Skeletal muscle satellite cell (primary cell): ENCODE results near the gene WNT4.

Experiments used
- H3K27me3 ChIP-seq: 2 replicates; pipeline ENCODE4 v1.7.0; 2013; ENCODE audit warnings: low read length; ENCODE audit not compliant: control insufficient read depth, insufficient read depth
- H3K36me3 ChIP-seq: 2 replicates; pipeline ENCODE4 v1.7.0; 2013; ENCODE audit warnings: mild to moderate bottlenecking, control low read depth, low read length; ENCODE audit not compliant: insufficient read depth
- H3K4me1 ChIP-seq: 2 replicates; pipeline ENCODE4 v1.7.0; 2013; ENCODE audit warnings: low read length; ENCODE audit not compliant: control insufficient read depth, insufficient read depth
- H3K4me2 ChIP-seq: 2 replicates; pipeline ENCODE4 v1.7.0; 2013; ENCODE audit warnings: mild to moderate bottlenecking, low read length
- H3K4me3 ChIP-seq: 2 replicates; pipeline ENCODE4 v1.7.0; 2013; ENCODE audit warnings: low read length
- H3K9ac ChIP-seq: 2 replicates; pipeline ENCODE4 v1.7.0; 2013; ENCODE audit warnings: mild to moderate bottlenecking, low read depth, low read length, moderate library complexity
- H3K9me3 ChIP-seq: replicated peaks from 2 replicates; pipeline ENCODE4 v1.7.0; 2013; ENCODE audit warnings: mild to moderate bottlenecking, control low read depth, low read length

Gene WNT4

DNA sequence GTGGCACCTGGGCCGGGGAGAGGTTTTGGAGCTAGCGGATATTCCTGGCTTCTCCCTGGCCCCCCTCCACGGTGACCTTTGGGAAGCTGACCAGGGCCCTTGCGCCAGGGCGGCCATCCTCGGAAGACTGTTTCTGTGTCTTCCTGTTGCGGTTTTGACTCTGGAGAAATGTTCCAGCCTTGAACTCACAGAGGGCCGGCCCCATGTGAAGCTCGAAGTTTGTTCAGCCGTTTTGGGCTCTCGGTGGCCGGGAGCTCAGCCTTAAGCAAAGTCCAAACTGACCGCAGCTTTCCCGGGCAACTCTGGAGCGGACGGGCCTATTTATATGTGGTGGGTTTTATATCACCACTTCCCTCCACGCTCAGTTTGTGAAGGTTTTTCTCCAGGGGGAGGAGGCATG lies 17.0 kb upstream of the WNT4 start:
- H3K36me3 ChIP-seq: no peaks in the 10 kb centered on the region
- no peaks in the 10 kb centered on the region for H3K9me3 ChIP-seq
- no peaks in the 10 kb centered on the region for H3K4me1 ChIP-seq
- no peak overlapping the region for H3K4me2 ChIP-seq
- no peak overlapping the region for H3K9ac ChIP-seq
- no peak overlapping the region for H3K4me3 ChIP-seq
- peaks cover 21% of the 10 kb centered on the region for H3K27me3 ChIP-seq

DNA sequence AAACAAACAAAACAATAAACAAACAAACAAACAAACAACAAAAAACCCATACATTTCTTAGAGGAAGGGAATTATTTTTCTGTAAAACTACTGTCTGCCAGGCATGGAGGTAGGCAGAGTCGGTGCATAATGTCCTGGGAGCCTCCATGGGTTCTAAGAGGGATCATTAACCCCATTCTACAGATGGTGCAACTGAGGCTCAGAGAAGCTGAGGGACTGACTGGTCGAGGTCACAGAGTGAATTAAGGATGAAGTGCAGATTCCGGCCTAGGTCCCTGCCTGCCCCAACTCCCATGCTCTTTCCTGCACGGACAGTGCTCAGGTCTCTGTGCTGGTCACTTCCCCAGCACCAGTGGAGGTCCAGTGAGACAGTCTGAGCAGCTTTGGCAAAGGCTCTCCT lies 15.8 kb upstream of the WNT4 start:
- no peaks in the 10 kb centered on the region for H3K4me1 ChIP-seq
- H3K9me3 ChIP-seq: no peaks in the 10 kb centered on the region
- no peak overlapping the region for H3K4me2 ChIP-seq
- H3K27me3 ChIP-seq: peaks cover 28% of the 10 kb centered on the region
- H3K9ac ChIP-seq: no peak overlapping the region
- no peaks in the 10 kb centered on the region for H3K36me3 ChIP-seq
- no peak overlapping the region for H3K4me3 ChIP-seq

DNA sequence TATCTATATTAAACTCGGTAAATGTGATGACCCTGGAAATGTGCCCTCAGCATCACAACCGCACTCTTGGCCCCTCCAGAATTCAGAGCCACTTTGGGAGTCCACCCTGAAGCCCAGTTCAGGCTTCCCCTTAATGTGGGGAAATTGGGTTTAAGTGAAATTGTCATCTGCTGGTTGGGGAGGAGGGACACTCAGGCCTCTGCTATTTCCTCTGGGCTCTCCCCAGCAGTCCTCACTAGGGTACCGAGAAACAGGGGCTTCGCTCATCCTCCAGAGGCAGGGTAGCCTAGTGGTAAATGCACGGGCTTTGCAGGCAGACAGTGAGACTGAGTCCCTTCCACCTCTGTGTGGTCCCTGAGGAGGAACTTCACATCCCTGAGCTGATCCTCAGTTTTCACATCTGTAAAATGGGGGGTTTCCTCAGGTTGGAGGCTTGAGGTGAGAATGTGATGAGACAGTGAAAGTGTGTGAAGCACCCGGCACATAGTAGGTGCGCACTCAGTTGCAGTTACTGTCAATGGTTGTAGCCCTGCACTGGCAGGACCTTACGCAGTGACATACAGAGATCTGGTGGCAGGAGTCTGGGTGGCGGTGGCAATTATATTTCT lies 14.6 kb upstream of the WNT4 start:
- no peaks in the 10 kb centered on the region for H3K4me1 ChIP-seq
- H3K4me2 ChIP-seq: no peak overlapping the region
- H3K36me3 ChIP-seq: no peaks in the 10 kb centered on the region
- no peaks in the 10 kb centered on the region for H3K9me3 ChIP-seq
- H3K9ac ChIP-seq: no peak overlapping the region
- peaks cover 22% of the 10 kb centered on the region for H3K27me3 ChIP-seq
- no peak overlapping the region for H3K4me3 ChIP-seq

DNA sequence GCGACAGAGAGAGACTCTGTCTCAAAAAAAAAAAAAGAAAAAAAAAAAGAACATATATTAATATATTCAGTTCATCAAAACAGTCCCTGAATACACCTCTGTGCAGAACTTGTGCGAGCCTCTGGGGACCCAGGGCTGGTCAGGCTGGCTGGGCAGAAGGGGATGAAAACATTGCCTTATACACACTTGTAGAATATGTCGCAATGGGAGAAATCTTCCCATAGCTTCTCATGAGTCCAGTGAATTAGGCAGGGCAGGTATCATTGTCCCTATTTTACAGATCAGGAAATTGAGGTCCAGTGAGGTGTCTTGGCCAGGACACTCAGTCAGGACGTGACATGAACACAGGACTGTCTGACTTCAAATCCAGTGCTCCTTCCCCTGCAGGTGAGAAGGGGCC lies 12.6 kb upstream of the WNT4 start:
- H3K4me3 ChIP-seq: no peak overlapping the region
- peaks cover 35% of the 10 kb centered on the region for H3K27me3 ChIP-seq
- no peaks in the 10 kb centered on the region for H3K9me3 ChIP-seq
- no peaks in the 10 kb centered on the region for H3K36me3 ChIP-seq
- H3K4me2 ChIP-seq: no peak overlapping the region
- H3K4me1 ChIP-seq: no peaks in the 10 kb centered on the region
- no peak overlapping the region for H3K9ac ChIP-seq

DNA sequence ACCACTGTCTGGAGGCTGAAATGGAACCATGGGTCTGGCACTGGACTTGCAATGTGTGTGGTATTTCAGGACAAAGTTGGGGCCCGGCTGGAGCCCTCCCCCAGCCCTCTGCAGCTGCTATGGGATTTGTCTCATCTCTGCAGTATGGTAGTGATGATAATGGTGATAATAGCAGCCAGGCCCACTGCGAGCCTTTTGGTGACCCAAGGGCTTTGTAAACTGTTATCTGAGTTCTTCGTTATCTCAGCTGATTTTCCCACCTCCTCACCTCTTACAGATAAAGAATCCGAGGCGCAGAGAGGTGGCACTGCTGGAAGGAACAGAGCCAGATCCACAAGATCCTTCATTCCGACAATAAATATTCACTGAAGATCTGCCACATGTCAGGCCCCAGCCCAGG lies 11.7 kb upstream of the WNT4 start:
- no peak overlapping the region for H3K4me2 ChIP-seq
- H3K4me1 ChIP-seq: no peaks in the 10 kb centered on the region
- no peaks in the 10 kb centered on the region for H3K9me3 ChIP-seq
- no peak overlapping the region for H3K4me3 ChIP-seq
- H3K9ac ChIP-seq: no peak overlapping the region
- H3K36me3 ChIP-seq: no peaks in the 10 kb centered on the region
- H3K27me3 ChIP-seq: peaks cover 30% of the 10 kb centered on the region

DNA sequence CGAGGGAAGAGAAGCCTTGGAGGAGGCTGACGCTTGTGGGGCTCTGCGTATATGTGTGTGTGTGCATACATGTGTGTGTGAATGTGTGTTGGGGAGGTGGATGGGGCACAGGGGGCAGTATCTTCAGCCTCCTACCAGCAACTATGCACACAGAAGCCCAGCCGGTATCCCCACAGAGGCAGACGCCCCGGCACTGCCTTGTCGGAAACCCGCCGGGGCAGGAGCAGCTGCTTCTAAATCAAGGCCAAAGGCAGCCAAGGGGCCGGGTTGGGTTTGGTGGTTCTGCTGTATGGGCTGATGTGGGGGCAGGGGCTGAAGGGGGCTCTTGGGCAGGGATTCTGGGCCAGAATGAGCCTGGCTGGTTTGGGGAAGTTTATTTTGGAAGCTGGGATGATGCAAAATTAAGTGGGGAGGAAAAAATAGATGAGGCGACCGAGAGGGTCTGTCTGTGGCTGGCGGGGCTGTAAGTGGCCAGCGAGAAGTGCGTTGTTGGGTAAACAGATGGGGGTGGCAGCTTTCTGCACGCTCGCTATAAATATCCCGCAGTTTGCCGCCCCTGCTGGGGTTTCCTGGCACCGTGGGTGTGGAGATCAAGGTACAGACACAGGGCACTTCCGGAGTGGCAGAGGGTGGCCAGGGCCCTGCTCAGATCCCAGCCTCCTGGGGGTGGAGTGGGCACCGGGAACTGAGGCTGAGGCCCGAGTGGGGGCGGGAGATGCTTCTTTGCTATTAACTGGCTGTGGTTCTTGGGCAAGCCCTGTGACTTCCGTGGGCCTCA lies 11.0 kb upstream of the WNT4 start:
- peaks cover 34% of the 10 kb centered on the region for H3K27me3 ChIP-seq
- H3K36me3 ChIP-seq: no peaks in the 10 kb centered on the region
- no peaks in the 10 kb centered on the region for H3K4me1 ChIP-seq
- H3K9me3 ChIP-seq: no peaks in the 10 kb centered on the region
- H3K4me2 ChIP-seq: no peak overlapping the region
- no peak overlapping the region for H3K4me3 ChIP-seq
- H3K9ac ChIP-seq: no peak overlapping the region

DNA sequence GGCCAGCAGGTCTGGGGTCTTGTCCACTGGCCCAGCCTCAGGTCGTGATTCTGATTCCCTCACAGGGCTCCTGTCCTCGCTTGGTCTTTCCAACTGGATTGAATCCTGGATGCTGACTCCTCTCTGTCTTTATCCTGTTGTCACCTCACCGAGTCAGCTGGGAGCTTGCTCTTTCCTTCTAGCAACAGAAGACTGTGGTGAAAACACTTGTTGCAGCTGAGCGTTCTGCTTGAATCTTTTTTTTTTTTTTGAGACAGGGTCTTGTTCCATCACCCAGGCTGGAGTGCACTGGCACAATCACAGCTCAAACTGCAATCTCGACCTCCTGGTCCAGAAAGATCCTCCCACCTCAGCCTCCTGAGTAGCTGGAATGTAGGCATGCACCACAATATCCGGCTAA lies 8.0 kb upstream of the WNT4 start:
- no peak overlapping the region for H3K9ac ChIP-seq
- H3K4me3 ChIP-seq: no peak overlapping the region
- no peaks in the 10 kb centered on the region for H3K36me3 ChIP-seq
- H3K4me1 ChIP-seq: no peaks in the 10 kb centered on the region
- H3K4me2 ChIP-seq: no peak overlapping the region
- peaks cover 49% of the 10 kb centered on the region for H3K27me3 ChIP-seq
- no peaks in the 10 kb centered on the region for H3K9me3 ChIP-seq

DNA sequence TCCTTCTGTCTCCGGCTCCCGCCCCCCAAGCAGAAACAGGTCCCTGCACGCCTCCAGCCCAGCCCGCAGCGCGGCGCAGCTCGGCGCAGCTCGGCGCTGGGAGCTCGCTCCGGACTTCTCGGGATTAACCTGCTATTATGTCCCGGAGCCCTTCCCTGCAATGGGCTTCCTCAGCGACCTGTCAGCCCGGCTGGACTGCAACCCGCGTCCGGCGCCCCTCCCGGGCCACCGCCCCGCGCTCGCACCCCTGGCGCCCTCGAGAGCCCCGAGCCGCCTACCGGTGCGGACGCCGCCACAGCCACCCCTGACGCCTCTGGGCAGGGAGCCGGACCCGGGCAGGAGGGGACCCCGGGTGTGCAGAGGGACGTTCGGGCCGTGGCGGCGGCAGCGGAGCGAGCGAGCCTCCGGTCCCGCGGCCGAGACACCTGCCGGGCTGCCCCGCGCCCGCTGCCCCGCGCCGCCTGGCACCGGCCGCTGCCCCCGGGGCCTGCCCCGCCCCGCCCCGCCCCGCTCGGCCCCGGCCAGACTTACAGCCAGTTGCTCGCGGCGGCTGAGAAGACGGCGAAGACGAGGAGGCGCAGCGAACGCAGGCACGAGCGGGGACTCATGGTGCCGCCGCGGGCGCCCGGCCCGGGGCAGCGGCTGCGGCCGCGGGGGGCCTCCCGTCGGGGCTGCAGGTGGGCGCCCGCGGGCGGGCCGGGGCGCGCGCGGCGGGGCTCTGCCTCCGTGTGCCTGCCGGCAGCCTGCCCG lies 407 bp downstream of the WNT4 start:
- H3K36me3 ChIP-seq: no peaks in the 10 kb centered on the region
- H3K9ac ChIP-seq: no peak overlapping the region
- peak overlapping the region; percentile 47 for H3K4me3 ChIP-seq
- H3K4me2 ChIP-seq: peak overlapping the region; percentile 77
- H3K9me3 ChIP-seq: no peaks in the 10 kb centered on the region
- H3K27me3 ChIP-seq: peaks cover 70% of the 10 kb centered on the region
- peaks cover 5% of the 10 kb centered on the region for H3K4me1 ChIP-seq

DNA sequence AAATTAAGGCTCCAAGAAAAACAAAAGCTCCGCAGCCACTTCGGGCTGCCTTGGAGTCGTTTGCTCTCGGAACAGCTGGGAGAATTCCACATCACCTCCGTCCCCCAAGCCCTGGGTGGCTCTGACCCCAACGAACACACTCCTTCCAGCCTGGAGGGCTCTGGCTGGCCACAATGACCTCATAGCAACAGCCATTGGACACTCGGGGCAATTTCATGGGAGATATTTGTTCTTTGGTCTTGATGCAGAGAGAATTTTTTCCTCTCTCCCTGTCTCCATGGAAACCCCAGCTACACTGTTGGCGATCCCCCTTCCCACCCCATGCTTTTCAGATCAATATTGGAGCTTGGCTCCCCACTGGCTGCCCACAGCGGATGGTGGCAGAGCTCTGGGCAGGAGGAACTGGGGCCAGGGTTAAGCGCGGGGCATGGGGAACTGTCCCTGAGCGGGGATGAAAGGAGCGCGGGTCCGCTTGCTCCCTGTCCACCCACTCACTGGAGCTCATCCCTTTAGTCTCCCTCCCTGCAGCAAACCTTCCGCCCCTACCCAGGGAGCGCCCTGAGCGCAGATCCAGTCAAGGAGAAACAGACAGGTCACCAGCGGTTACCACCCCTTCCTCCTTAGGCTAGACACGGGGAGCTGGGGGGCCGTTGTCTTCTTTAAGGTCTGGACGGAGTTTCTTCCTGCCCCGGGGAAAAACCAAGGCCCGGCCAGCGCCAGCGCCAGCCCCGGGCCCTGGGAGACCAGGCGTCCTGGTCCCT lies 1.2 kb downstream of the WNT4 start:
- Histone ChIP-seq H3K4me2 (peak overlapping the region; percentile 77), H3K4me1 (peaks cover 5% of the 10 kb centered on the region), H3K9ac (no peak overlapping the region), H3K36me3 (no peaks in the 10 kb centered on the region), H3K4me3 (no peak overlapping the region), H3K9me3 (no peaks in the 10 kb centered on the region), H3K27me3 (peaks cover 65% of the 10 kb centered on the region)

DNA sequence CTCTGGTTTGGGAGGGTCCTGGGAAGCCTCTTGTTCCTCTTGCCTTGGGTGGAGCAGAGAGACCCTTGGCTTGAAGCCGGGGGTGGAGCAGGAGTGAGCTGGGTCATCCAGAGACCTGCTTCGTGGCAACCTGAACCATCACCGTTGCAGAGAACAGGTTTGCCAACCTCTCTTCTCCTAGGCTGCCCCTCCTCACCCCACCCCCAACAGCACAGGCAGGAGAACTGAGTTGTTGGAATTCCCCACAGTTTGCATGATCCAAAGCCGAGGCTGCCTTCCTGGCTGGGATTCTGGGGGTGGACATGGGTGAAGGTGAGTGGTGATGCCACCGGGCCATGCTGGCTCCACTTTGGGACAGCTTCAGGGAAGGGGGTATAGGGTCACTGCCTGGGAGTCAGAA lies 2.2 kb downstream of the WNT4 start:
- H3K36me3 ChIP-seq: no peaks in the 10 kb centered on the region
- peaks cover 5% of the 10 kb centered on the region for H3K4me1 ChIP-seq
- no peaks in the 10 kb centered on the region for H3K9me3 ChIP-seq
- no peak overlapping the region for H3K4me2 ChIP-seq
- H3K27me3 ChIP-seq: peaks cover 58% of the 10 kb centered on the region
- H3K4me3 ChIP-seq: no peak overlapping the region
- H3K9ac ChIP-seq: no peak overlapping the region

DNA sequence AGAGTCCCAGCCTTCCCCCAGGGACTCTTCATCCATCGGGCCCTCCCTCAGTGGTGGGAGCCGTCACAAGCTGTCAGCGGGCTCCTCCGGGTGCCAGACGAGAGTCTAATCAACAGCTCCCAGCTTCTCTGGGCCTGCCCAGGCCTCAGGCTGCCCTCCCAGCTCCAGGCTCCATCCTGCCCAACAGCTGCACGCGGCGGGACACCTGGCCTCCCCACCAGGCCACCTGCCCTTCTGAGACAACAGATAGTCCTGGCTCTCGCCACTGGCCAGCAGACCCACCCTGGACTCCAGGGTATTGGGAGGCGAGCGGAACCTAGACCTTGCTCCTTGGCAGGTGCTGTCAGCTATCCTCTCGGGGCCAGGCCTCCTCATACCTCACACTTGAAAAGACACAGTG lies 3.1 kb downstream of the WNT4 start:
- no peak overlapping the region for H3K9ac ChIP-seq
- H3K27me3 ChIP-seq: peaks cover 51% of the 10 kb centered on the region
- no peaks in the 10 kb centered on the region for H3K9me3 ChIP-seq
- no peaks in the 10 kb centered on the region for H3K36me3 ChIP-seq
- H3K4me2 ChIP-seq: no peak overlapping the region
- H3K4me1 ChIP-seq: peaks cover 5% of the 10 kb centered on the region
- H3K4me3 ChIP-seq: no peak overlapping the region
